A549 (cell line): Measurements from ENCODE around the gene HRC. TPM values are rescaled to one million over a fixed set of nuclear protein-coding genes. Genes with fewer than 3 reads are reported as not detected.

Experiments used
- ATOH8 ChIP-seq: fragments of 250-450 bp; sonication (Bioruptor Pico); IDR thresholded peaks from 2 replicates; pipeline ENCODE4 v1.5.0; 2020; ENCODE audit warnings: low read depth, mild to moderate bottlenecking, moderate library complexity
- BHLHE40 ChIP-seq: IDR thresholded peaks from 2 replicates; pipeline ENCODE4 v1.6.1; 2012; ENCODE audit warnings: low read depth, low read length, inconsistent platforms
- ESRRA ChIP-seq: fragments of 150-350 bp; IDR thresholded peaks from 2 replicates; pipeline ENCODE4 v1.6.1; 2014; ENCODE audit warnings: mild to moderate bottlenecking, low read length, borderline replicate concordance
- FOSB ChIP-seq: fragments of 250-450 bp; sonication (Bioruptor Pico); IDR thresholded peaks from 2 replicates; pipeline ENCODE4 v1.5.0; 2020; ENCODE audit warnings: mild to moderate bottlenecking, moderate library complexity
- FOSL2 ChIP-seq, 2 experiments: fragments of 450-650 bp in 1 of 2; fragments of >200 bp in 1 of 2; sonication (Bioruptor Twin) in 1 of 2; formaldehyde crosslinking; IDR thresholded peaks; 2 replicates each; pipeline versions ENCODE4 v1.5.0 to v1.6.1; 2016 to 2020; ENCODE audit warnings: mild to moderate bottlenecking in 1 of 2, moderate library complexity in 1 of 2
- GATA3 ChIP-seq: IDR thresholded peaks from 2 replicates; pipeline ENCODE4 v1.6.1; 2012; ENCODE audit warnings: borderline replicate concordance
- HES2 ChIP-seq: fragments of >200 bp; sonication (Bioruptor Twin); formaldehyde crosslinking; IDR thresholded peaks from 2 replicates; pipeline ENCODE4 v1.6.1; 2016
- HOXB5 ChIP-seq: fragments of 250-450 bp; sonication (Bioruptor Pico); IDR thresholded peaks from 2 replicates; pipeline ENCODE4 v1.5.0; 2020; ENCODE audit warnings: mild to moderate bottlenecking, moderate library complexity
- JUN ChIP-seq, 2 experiments: fragments of >200 bp; sonication (Bioruptor Twin); formaldehyde crosslinking; IDR thresholded peaks; 2 replicates in 1 of 2; 3 replicates in 1 of 2; pipeline ENCODE4 v1.6.1; 2016 to 2017
- JUNB ChIP-seq: fragments of >200 bp; sonication (Bioruptor Twin); formaldehyde crosslinking; IDR thresholded peaks from 2 replicates; pipeline ENCODE4 v1.6.1; 2016
- MAFK ChIP-seq: fragments of 450-650 bp; IDR thresholded peaks from 2 replicates; pipeline ENCODE4 v1.6.1; 2014; ENCODE audit not compliant: partially characterized antibody
- NFE2L2 ChIP-seq: fragments of 150-350 bp; conservative IDR thresholded peaks from 2 replicates; pipeline ENCODE4 v1.6.1; 2014; ENCODE audit warnings: low read length
- NPAS2 ChIP-seq: fragments of 250-450 bp; sonication (Bioruptor Pico); IDR thresholded peaks from 2 replicates; pipeline ENCODE4 v1.8.0; 2022; ENCODE audit warnings: mild to moderate bottlenecking, moderate library complexity, borderline replicate concordance
- NR3C1 ChIP-seq: fragments of >200 bp; sonication (Bioruptor Twin); formaldehyde crosslinking; IDR thresholded peaks from 3 replicates; pipeline ENCODE4 v1.6.1; 2017
- PBX3 ChIP-seq: IDR thresholded peaks from 2 replicates; pipeline ENCODE4 v1.6.1; 2012
- PHF8 ChIP-seq: fragments of 200-600 bp; sonication (generic); IDR thresholded peaks from 2 replicates; pipeline ENCODE4 v1.6.1; 2016; ENCODE audit warnings: low read depth, mild to moderate bottlenecking, antibody characterized with exemption, moderate library complexity, borderline replicate concordance
- POLR2AphosphoS2 ChIP-seq: conservative IDR thresholded peaks from 2 replicates; pipeline ENCODE4 v1.6.1; 2012; ENCODE audit warnings: low read length, improper control_type of control experiment, inconsistent platforms
- RAD21 ChIP-seq, 2 experiments: fragments of >200 bp in 1 of 2; sonication (Bioruptor Twin) in 1 of 2; formaldehyde crosslinking in 1 of 2; IDR thresholded peaks in 1 of 2; conservative IDR thresholded peaks in 1 of 2; 2 replicates in 1 of 2; 3 replicates in 1 of 2; pipeline ENCODE4 v1.6.1; 2012 to 2018; ENCODE audit warnings: inconsistent platforms in 1 of 2
- RARB ChIP-seq: fragments of 250-450 bp; sonication (Bioruptor Pico); IDR thresholded peaks from 2 replicates; pipeline ENCODE4 v1.8.0; 2021; ENCODE audit warnings: mild to moderate bottlenecking, moderate library complexity
- RCOR1 ChIP-seq: fragments of 150-350 bp; IDR thresholded peaks from 2 replicates; pipeline ENCODE4 v1.6.1; 2014; ENCODE audit warnings: antibody characterized with exemption, low read length, low read depth
- RFX5 ChIP-seq: fragments of 450-650 bp; IDR thresholded peaks from 2 replicates; pipeline ENCODE4 v1.7.1; 2014; ENCODE audit warnings: antibody characterized with exemption, mild to moderate bottlenecking, moderate library complexity
- RNF2 ChIP-seq: fragments of 200-600 bp; sonication (generic); IDR thresholded peaks from 2 replicates; pipeline ENCODE4 v1.6.1; 2016; ENCODE audit warnings: low read depth, mild to moderate bottlenecking, antibody characterized with exemption, moderate library complexity, borderline replicate concordance
- USF2 ChIP-seq: fragments of 450-650 bp; IDR thresholded peaks from 2 replicates; pipeline ENCODE4 v1.6.1; 2014; ENCODE audit warnings: antibody characterized with exemption
- ZC3H11A ChIP-seq: fragments of 450-650 bp; IDR thresholded peaks from 2 replicates; pipeline ENCODE4 v1.6.1; 2014; ENCODE audit warnings: antibody characterized with exemption, mild to moderate bottlenecking
- ZFP36 ChIP-seq: fragments of 450-650 bp; IDR thresholded peaks from 2 replicates; pipeline ENCODE4 v1.6.1; 2014; ENCODE audit warnings: borderline replicate concordance; ENCODE audit not compliant: partially characterized antibody
- ZNF302 ChIP-seq: fragments of 250-450 bp; sonication (Bioruptor Pico); IDR thresholded peaks from 2 replicates; pipeline ENCODE4 v1.9.0; 2021; ENCODE audit warnings: inconsistent platforms, mild to moderate bottlenecking, moderate library complexity
- polyA plus RNA-seq, 4 experiments: library from polyadenylated mRNA; depleted of rRNA in 3 of 4; stranded (reverse); fragments of >200 nt; fragmentation: RNase III in 1 of 4; extraction: RNeasy Plus Mini Kit Qiagen cat#74134 plus additional on column Dnase treatment in 1 of 4; gene quantifications; 2 replicates in 3 of 4; 3 replicates in 1 of 4; pipeline ENCODE4 v1.2.3, GENCODE V29; 2011 to 2017

The HRC gene
- polyA plus RNA-seq, 2 of the 4 experiments (the other 2 are of a cell fraction): 0.04 TPM

- TF ChIP-seq FOSB (CRISPR knock-in tag): no peak
- TF ChIP-seq RCOR1: no peak
- peak; percentile 51 for TF ChIP-seq BHLHE40
- no peak for TF ChIP-seq RARB
- peak; percentile 53 for TF ChIP-seq ZFP36
- TF ChIP-seq ZNF302 (CRISPR knock-in tag): no peak
- no peak for TF ChIP-seq RAD21 (conservative IDR thresholded peaks at IDR 0.05 in 1 of 2, IDR thresholded peaks at IDR 0.05 in 1 of 2)
- no peak for TF ChIP-seq NPAS2 (CRISPR knock-in tag)
- TF ChIP-seq ZC3H11A: no peak
- peak; percentile 41 to 90; a peak in 4 of 5 replicates for TF ChIP-seq JUN (IDR thresholded peaks at IDR 0.05)
- peak; percentile 51 for TF ChIP-seq USF2
- TF ChIP-seq NFE2L2: no peak
- TF ChIP-seq PHF8: peak; percentile 59; the same call in 1 of the 2 replicates
- TF ChIP-seq RFX5: 0 out of 2 replicates have a peak, but pooled peaks have one; percentile 41
- no peak for TF ChIP-seq NR3C1
- TF ChIP-seq RNF2: no peak
- TF ChIP-seq HES2: no peak
- TF ChIP-seq FOSL2 (IDR thresholded peaks at IDR 0.05): no peak
- TF ChIP-seq FOSL2 (CRISPR knock-in tag; IDR thresholded peaks at IDR 0.05): peak; percentile 53
- no peak for TF ChIP-seq MAFK
- TF ChIP-seq GATA3: peak; percentile 84; the same call in 1 of the 2 replicates
- TF ChIP-seq ESRRA: no peak
- peak; percentile 80 for TF ChIP-seq HOXB5
- TF ChIP-seq POLR2AphosphoS2: no peak
- TF ChIP-seq ATOH8: no peak
- no peak for TF ChIP-seq JUNB
- peak; percentile 82 for TF ChIP-seq PBX3
Measured at GRCh38 chr19:49118565-49119410, 36.4 kb downstream of the HRC start, which contains the start of gene C19orf73 (continued).
